IMR-90 (cell line): ENCODE data around the gene USP6NL.

ENCODE experiments used
- BHLHE40 ChIP-seq: fragments of 150-350 bp; IDR thresholded peaks from 2 replicates; pipeline ENCODE4 v1.6.1; 2016; ENCODE audit warnings: mild to moderate bottlenecking, low read depth, low read length
- CHD1 ChIP-seq: IDR thresholded peaks from 2 replicates; pipeline ENCODE4 v1.6.1; 2012; ENCODE audit warnings: low read depth, low read length, improper control_type of control experiment
- FOS ChIP-seq: fragments of 150-350 bp; IDR thresholded peaks from 2 replicates; pipeline ENCODE4 v1.6.1; 2016; ENCODE audit warnings: low read depth, low read length
- MAFK ChIP-seq: IDR thresholded peaks from 2 replicates; pipeline ENCODE4 v1.6.1; 2012; ENCODE audit warnings: low read depth, low read length, improper control_type of control experiment
- MAZ ChIP-seq: IDR thresholded peaks from 2 replicates; pipeline ENCODE4 v1.6.1; 2012; ENCODE audit warnings: low read depth, mild to moderate bottlenecking, low read length, improper control_type of control experiment, moderate library complexity, borderline replicate concordance
- MXI1 ChIP-seq: IDR thresholded peaks from 2 replicates; pipeline ENCODE4 v1.6.1; 2012; ENCODE audit warnings: low read depth, mild to moderate bottlenecking, low read length, moderate library complexity, borderline replicate concordance
- POLR2A ChIP-seq: IDR thresholded peaks from 2 replicates; pipeline ENCODE4 v1.6.1; 2012; ENCODE audit warnings: mild to moderate bottlenecking, low read depth, low read length
- RAD21 ChIP-seq: IDR thresholded peaks from 2 replicates; pipeline ENCODE4 v1.6.1; 2012; ENCODE audit warnings: low read length, improper control_type of control experiment
- SMC3 ChIP-seq: fragments of 150-350 bp; IDR thresholded peaks from 2 replicates; pipeline ENCODE4 v1.6.1; 2016; ENCODE audit warnings: low read depth, mild to moderate bottlenecking, antibody characterized with exemption, low read length, moderate library complexity
- TF ChIP-seq, protein P1 (sequence below): conservative IDR thresholded peaks from 2 replicates; pipeline ENCODE4 v1.5.1; 2012; ENCODE audit warnings: mild to moderate bottlenecking, low read depth, low read length, improper control_type of control experiment
- TF ChIP-seq, protein P2 (sequence below): fragments of 150-350 bp; IDR thresholded peaks from 2 replicates; pipeline ENCODE4 v1.6.1; 2017; ENCODE audit warnings: mild to moderate bottlenecking, antibody characterized with exemption, low read length, low read depth

DNA sequence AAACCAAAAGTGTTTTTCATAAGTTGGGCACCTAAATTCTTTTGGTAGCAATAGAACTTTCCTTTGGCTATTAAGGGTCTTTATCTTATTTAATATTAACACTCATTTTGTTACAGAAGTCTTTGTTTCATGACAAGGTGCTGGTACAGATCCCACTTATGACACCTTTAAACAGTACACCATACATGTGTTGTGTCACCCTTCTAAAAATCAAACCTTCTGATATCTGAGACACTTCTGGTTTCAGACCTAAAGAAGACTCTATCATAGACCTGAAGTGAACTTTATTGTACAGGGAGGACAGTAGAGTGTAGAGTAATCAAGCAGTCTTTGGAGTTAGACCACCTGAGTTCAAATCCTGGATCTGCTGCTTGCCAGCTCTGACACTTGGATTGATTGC lies 5.8 kb upstream of the USP6NL start:
- TF ChIP-seq, protein P1, sequence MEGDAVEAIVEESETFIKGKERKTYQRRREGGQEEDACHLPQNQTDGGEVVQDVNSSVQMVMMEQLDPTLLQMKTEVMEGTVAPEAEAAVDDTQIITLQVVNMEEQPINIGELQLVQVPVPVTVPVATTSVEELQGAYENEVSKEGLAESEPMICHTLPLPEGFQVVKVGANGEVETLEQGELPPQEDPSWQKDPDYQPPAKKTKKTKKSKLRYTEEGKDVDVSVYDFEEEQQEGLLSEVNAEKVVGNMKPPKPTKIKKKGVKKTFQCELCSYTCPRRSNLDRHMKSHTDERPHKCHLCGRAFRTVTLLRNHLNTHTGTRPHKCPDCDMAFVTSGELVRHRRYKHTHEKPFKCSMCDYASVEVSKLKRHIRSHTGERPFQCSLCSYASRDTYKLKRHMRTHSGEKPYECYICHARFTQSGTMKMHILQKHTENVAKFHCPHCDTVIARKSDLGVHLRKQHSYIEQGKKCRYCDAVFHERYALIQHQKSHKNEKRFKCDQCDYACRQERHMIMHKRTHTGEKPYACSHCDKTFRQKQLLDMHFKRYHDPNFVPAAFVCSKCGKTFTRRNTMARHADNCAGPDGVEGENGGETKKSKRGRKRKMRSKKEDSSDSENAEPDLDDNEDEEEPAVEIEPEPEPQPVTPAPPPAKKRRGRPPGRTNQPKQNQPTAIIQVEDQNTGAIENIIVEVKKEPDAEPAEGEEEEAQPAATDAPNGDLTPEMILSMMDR, result no peak
- TF ChIP-seq MXI1 (no peak), FOS (no peak), RAD21 (no peak), CHD1 (no peak), POLR2A (no peak), MAFK (no peak), BHLHE40 (no peak), MAZ (no peak), SMC3 (no peak)
- TF ChIP-seq, protein P2, sequence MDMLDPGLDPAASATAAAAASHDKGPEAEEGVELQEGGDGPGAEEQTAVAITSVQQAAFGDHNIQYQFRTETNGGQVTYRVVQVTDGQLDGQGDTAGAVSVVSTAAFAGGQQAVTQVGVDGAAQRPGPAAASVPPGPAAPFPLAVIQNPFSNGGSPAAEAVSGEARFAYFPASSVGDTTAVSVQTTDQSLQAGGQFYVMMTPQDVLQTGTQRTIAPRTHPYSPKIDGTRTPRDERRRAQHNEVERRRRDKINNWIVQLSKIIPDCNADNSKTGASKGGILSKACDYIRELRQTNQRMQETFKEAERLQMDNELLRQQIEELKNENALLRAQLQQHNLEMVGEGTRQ, result no peak
